Stimulated activated CD4-positive, alpha-beta T cell treated with anti-CD3 and anti-CD28 coated beads, Interleukin-4, amount 100 ng/mL, for 24 hours (primary cell): ENCODE data around the gene KCNMA1.

Experiments used
- DNase-seq: peaks from one replicate; pipeline ENCODE4 v3.0.0-alpha.2; 2020

KCNMA1 gene

DNA sequence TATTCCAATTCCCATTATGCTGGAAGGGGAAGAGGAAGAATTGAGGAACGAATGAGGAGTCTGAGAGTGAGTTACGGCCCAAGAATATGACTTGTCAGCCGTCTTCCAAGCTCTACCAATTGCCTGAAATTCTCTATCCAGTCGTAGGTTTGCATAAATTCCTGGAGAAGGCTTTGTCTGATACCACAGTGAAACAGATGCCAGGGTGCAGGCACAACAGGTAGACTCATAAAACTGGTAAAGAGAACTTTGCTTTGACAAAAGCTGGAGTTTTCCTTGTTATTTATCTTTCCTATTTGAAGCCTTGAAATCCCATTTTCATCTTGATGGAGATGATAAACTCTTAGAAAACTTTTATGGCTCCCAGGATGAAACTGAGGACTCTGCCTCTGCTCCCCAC lies 251.2 kb downstream of the KCNMA1 start:
- DNase-seq: no peak

DNA sequence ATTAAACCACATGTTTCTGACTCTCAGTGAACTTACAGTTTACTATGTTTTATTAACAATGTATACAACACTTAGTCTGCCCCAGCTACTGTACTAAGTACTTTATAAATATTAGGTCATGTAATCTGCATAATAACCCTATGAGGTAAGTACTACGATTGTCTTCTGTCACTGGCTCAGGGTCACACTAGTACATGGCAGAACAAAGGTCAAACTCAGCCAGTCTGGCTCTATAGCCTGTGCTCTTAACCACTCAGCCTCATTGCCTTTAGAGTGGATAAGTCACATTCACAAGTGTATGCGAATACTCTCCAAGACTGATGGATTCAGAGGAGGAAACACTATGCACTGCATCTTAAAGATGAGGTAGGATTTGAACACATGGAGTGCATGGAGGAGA lies 252.3 kb downstream of the KCNMA1 start:
- no peak for DNase-seq

DNA sequence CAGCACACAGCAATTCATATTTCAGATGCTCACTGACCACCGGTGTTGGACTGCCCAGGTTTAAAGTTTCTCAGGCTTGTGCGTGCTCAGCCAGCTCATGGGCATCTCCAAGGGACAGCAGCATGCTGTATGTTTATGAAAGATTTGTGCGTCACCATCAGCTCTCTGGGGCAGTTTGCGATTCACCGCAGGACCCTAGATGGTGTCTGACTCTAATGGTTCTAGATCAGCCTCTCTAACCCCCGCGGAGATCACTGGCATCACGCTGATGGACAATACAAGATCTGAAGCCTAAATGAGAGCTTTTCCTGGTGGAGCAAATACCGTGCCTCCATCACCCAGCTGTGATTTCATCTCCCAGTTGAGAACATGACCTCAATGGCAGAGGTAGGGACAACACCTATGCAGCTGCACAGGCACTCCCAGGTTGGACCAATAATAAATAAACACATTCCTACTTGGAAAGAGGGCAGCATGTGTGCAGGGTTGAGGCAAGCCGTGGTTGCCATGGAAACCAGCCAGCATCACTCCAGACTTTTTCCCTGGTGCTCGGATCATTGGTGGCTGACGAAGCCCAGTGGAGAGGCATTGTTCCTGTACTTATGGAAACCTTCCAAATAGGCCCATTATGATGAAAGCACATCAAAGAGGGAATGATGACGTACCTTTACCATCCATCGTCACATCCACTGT lies 253.6 kb downstream of the KCNMA1 start:
- no peak for DNase-seq

DNA sequence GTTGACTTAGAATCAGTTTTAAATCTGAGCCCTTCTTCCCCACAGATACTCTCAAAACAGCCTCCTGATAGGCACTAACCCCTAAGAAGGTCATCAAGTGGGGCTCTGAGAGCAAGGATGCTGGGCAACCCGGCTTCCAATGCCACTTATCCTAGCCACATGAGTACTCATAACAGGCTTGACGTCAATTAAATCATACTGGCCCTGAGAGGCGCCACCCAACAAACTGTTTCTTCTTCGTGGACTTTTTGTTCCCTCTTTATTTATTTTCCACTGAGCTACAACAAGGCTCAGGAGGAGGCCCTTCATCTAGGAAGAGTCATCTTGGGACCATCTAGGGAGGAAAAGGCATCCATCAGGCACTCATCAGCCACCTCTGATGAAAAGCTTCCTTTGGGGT lies 255.9 kb downstream of the KCNMA1 start:
- no peak for DNase-seq

DNA sequence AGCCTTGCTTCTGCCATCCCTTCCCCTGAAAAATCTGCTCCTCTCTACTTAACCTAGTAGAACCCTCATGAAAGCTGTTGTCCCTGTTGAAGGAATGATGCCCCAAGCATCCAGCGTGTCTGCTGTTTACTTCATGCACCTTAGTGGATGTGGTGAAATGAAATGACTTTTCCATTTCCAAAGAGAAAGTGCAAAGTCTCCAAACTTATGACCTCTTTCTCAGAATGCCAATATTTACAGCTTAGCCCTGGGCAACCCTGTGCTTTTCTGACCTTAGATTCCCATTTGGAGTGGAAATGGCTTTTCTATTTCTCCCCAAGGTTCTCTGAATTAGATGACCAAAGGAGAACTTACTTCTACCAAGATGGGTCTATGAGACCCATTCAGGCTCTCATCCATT lies 256.9 kb downstream of the KCNMA1 start:
- DNase-seq: no peak

DNA sequence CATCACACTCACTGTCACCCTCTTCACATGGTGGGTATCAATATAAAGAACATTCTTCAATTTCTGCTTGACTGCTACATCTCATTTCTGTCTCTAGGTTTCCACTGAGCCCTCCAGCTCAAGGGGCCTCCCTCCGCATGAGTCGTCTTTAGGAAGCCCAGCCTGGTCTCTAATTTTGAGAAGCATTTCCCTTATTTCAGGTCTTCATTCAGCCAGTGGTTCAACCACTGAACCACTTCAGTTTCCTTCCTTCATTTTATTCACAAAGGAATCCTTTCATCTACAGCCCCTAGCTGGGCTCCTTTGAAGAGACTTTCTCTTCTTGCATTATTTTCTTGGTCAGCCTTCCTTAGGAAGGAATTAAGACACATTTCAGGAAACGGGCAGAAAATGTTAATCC lies 257.4 kb downstream of the KCNMA1 start:
- DNase-seq: no peak

DNA sequence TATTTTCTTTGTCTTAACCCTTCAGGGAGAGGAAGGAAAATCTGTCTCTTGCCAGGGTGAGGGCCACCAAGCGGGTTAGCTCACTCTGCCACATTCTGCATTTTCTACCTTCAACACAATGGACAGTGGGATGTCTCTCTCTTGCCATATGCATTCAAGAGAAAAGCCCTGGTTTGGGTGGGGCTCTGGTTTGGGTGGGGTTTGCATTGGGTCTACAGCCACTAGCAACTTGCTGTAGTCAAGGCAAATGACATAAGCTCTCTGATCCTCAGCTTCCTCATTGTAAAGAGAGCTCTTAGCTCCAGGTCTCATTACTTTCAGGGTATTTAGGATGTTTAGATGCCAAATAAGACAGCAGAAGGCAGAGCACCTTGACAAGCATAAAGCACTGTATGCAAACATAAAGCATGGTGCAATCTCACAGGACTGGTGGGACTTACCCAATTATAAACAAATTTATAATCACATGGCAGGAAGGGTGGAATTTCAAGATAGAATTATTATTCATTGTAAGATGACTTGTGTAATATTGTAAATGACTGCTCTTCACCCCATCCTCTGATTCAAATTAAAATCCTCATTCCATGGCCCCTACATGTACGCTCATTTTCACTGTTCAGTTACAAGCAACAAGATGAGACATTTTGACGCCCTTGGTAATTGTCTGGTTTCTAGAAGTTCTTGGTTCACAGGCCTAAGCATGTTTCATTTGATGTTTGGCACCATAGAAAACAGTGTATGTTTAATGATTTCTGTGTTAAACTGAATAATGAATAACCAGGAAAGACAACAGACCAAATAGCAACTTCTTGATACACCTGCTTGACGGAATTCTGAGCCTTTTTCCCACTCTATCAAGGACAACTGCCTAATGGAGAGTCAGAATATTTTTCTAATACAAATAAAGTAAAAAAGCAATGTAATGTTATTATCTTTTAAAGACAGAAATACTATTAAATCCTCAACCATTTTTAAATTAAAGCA lies 258.9 kb downstream of the KCNMA1 start:
- DNase-seq: no peak

DNA sequence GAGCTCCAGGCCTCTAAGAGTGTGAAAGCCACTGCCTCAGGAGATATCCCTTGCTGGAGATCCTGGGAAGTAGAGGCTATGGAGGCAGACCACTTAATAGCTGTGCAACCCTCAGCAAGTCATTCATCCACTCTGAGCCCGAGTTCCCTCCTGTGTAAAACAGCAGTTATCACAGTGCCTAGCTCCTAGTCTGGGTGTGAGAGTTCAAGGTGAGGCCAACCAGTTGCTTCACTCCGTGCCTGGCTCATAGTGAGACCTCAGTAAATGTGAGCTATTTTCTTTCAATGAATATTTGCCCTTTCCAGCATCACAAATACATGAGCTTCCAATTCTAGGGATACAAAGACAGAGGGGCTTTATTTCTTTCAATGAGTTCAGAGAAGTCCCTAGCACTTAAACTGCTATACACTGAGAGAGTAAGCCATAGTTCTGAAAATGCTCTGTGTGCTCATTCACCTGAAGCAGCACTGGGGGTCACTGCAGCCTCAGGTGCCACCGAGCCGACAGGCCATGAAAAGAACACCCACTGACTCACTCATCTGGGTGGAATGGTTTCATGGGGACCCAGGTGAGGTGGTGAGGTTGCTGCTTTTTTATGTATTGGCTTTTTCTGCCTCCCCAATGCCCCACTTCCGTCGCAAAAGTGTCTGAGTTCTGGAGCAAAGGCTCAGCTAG lies 259.8 kb downstream of the KCNMA1 start:
- DNase-seq: no peak

DNA sequence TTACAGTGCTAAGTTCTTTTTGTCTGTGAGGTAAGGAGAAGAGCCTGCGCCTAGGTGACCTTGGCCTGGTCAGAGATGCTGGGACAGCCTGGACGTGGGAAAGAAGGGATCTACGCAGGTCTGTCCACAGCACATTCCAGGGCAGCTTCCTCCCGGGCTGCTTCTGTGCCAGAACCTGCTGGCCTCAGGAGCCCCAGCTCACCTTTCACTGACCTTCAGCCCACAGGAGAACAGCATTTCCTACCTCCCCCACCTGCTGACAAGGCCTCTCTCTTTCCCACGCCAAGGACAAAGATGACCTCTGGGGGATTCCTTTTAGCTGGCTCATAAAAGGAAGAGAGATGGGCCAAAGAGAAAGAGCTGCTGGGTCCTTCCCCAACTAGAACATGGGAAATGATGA lies 260.6 kb downstream of the KCNMA1 start:
- no peak for DNase-seq

DNA sequence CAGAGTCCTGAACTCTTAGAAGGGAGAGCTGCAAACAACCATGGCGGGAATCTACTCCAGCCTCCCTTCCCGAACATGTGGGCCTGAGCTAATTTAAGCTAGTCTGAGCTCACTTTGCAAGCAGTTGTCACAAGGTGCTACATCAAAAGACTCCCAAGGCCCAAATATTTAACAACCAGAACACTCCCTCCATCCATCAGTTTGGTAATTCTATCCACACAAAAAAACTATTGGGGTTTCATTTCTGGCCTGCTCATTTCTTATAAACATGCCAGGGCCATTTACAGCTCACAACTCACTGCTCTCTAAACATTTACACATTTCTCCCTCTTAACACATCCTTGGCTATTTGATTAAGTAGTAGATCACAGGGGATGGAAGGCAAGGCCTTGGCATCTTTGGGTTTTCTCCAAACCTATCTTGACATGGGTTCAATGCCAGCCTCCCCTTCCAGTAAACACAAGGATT lies 263.4 kb downstream of the KCNMA1 start:
- no peak for DNase-seq

DNA sequence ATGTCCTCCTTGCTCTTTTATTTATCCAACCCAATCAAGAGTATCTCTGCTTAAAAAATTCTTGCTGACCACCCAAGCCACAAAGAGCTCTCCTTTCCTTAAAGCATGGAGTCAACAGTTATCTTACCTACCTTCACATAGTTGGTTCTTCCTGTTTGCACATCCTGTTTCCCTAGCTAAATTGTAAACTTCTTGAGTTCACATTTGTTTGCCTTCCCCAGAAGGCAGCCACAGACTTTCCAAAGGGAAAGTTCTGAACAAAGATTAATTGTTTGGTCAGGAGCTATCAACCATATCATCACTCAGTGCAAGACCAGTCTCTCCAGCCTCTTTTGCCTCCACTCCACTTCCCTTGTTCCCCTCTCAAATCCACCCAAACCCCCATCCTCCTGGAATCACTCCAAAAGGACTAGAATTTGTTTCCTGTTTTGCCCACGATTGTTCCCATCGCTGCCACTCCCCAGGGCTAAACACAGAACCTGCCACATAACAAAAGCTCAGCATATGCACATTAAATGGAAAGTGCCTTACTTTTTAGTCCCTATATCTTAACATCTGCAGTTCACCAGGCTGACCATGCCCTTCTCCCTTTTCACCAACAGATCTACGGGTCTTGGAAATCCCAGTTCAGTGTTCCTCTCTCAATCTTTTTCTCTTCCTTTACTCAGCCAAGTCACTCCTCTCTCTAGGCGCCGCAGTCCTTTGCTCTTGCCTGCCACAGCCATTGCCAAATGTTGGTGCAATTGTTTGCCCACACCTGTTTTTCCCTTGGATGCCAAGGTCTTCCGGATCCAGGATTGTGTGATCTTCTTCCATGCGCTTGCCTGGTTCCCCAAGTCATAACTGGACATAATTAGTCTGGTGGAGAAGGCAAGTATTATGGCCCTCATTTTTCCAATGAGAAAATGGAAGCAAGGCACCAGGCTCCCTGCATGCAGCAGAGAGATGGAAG lies 265.5 kb downstream of the KCNMA1 start:
- DNase-seq: no peak

DNA sequence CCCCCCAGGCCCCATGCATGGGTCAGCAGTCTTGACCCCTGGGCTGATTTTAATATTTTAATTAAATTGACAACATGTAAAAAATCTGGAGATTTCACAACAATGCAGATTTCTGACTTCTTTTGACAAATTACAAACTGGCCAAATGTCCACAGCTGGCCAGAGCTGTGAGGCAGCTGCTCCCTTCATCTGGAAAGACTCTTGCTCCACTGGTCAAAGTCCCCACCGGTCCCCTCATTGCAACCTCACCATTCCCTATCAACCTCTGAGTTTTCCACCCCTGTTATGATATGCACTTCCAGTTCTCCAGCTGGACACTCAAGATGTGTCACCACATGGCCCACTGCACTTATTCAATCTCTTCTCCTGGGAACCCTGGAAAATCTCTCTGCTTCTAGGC lies 266.2 kb downstream of the KCNMA1 start:
- DNase-seq: no peak

DNA sequence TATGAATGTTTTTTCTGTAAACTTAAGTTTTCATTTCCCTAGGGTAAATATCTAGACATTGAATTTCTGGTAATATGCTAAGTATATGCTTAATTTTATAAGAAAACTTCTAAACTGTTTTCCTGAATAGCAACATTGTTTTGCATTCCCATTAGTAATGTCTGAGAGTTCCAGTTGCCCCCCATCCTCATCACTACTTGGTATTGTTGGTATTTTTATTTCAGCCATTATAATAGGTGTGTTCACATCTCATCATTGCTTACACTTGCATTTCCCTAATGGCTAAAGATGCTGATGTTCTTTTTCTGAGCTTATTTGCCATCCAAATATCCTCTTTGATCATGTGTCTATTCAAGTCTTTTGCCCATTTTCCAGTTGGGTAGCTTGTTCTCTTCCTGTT lies 269.6 kb downstream of the KCNMA1 start:
- no peak for DNase-seq

DNA sequence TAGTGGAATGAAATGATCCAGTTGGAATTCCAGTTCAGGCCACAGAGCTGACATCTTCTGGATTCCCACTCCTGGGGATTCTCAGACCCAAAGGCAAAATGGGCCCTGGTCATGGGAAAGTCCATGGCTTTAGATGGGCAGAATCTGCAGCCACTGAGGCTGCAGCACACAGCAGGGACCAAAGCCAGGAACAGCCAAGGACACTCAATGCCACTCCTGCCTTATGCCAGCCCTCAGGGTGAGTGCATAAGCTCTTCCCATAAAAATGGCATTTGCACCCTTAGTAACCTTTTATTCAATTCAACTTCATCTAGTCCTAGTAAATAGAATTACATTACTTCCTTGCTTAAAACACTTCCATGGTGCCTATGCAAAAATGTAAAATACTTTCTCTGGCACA lies 274.4 kb downstream of the KCNMA1 start:
- DNase-seq: no peak

DNA sequence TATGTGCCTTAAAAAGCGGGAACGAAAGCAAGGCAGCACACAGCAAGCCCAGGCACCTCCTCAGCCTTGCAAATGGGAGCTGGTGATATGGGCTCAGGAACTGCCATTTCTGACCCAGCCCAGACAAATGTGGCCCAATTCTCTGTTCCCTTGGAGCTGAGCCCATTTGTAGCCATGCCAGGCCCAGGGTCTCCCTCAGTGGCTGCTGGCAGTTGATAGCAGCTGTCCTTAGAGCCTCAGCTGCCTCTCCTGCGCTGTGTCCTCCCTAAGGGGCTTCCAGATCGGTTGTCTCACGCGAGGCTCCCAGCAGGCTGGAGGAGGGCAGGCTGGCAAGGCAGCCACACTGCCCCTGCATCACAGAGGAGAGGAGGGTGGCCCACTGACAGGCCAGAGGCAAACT lies 275.8 kb downstream of the KCNMA1 start:
- no peak for DNase-seq

DNA sequence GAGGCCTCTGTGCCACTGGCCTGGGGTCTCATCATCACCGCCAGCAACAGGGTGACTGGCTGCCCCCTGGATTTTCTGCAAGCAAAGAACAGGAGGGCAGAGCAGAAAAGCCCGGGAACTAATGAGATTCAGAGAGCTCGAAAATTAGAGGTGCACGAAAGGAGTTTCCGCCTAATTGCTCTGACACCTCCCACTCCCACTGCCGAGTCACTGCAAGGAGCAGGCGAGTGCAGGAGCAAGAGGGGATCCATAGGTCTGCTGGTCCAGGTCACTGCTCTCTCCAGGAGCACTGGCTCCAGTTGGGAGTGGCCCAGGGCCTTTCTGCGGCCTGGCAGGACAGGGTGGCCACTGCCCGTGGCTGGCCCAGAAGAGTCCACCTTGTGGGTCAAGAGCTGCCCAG lies 276.2 kb downstream of the KCNMA1 start:
- DNase-seq: no peak

DNA sequence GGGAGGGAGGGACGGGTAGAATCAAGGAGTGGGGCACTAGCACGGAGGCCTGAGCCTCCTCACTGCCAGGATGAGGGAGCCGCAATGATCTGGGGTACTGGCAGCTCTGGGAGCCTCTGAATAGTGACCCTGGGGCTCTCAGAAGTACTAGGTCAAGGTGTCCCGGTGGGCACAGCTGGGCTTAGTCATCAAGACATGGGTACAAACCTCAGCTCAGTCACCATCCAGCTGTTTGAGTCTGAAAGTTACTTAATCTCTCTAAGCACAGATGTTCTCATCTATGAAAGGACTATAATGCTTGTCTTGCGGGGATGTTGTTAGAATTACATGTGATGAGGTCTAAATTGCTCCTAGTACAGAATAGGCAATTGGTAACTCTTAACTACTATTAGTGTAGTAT lies 276.8 kb downstream of the KCNMA1 start:
- no peak for DNase-seq

DNA sequence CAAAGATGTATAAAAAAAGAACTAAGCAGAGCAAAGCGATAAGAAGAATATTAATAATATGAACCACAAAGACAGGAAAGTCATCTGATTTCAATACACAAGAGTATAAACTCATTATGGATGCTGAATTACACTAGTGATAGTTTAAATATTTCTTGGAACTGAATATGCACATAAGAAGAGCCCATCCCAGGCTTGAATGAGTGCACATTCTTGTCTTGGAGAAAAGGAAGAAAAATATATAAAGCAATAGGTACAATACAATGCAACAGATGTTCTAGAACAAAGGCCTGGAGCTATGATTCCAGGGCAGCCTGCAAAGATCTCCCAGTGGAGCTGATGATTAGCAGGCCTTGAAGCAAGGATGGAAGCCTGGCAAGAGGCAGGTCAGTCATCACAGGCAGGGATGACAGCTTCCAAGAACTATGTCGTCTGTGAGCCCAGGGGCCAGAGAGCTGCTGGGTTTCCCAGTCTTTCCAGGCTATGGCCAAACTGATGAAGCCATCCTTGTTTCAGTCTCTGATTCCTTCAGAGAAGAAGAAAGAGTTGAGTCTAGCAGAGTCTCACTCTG lies 277.6 kb downstream of the KCNMA1 start:
- no peak for DNase-seq

DNA sequence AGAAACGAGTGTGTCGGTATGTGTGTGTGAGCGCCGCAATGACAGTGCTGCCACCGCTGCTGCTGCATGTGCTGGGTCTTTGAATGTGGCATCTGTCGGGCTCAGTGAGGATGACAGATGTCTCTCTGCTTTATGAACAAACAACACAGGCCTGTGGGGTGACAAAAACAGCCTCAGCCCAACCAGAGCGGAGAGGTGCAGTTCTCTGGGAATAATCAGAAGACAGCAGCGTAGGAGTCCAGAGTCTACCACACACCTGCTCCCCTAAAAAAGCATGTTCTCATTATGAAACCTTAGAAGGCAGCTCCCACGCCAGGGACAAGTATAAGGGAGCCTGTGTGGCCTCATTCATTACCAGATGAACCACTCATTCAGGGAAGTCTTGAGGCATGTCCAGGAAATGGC lies 278.3 kb downstream of the KCNMA1 start:
- DNase-seq: no peak

DNA sequence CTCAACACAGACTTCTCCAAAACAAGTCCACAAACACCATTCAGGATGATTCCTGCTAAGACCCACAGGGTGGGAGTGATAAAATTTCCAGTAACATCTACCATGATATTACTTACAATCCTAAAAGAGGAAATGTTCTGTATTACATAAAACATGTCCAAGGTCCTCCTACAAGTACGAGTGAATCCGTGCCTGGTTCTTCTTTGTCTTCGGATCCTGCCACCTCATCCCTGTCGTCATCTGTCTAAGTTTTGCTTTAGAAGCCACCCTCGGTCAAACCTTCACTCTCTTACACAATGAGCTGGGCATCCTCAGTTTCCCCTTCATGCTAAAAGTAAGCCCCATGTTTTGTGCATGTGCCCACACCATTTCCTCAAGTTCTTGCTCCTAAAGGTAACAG lies 279.0 kb downstream of the KCNMA1 start:
- no peak for DNase-seq

DNA sequence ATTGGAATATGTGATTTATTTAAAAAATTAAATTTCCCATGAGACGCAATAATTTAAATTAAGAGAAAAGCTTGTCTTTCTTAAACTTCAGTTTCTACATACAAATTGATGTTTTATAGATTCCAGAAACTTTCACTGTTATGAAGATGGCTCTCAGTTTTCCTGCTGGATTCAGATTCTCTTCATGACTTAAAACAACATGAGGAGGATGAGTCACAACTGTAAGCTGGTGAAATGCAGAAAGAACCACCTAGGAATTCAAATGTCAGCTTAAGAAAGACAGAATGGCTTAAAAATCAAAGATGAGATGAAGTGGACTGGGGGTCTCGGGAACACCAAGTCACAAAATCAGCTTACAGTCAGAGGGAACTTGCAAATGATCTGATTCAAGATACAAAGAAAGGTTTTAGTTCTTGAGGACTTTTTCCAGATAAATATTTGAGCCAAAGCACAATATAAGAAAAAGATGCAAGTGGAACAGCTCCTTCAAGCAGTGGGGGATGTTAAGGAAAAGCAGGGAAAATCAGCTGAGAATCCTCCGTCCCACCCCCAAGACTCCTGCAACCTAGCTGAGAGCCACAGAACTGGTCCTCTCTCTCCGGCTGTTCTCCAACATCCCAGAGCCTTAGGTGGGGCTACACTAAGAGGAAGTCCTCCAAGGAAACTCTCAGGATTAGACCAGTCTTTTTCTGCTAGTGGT lies 279.8 kb downstream of the KCNMA1 start:
- no peak for DNase-seq
